ENCODE measurements around the gene PCDHB8. TPM values are rescaled to one million over a fixed set of nuclear protein-coding genes. Genes with fewer than 3 reads are reported as not detected.
"Not testable (repeated sequence)": the region's sequence is repeated elsewhere in the genome, so short reads cannot be mapped to it uniquely, and the experiment has no call there.

The PCDHB8 gene
- total RNA-seq, result 0.34 and 0.88 TPM in 2 replicates

DNA sequence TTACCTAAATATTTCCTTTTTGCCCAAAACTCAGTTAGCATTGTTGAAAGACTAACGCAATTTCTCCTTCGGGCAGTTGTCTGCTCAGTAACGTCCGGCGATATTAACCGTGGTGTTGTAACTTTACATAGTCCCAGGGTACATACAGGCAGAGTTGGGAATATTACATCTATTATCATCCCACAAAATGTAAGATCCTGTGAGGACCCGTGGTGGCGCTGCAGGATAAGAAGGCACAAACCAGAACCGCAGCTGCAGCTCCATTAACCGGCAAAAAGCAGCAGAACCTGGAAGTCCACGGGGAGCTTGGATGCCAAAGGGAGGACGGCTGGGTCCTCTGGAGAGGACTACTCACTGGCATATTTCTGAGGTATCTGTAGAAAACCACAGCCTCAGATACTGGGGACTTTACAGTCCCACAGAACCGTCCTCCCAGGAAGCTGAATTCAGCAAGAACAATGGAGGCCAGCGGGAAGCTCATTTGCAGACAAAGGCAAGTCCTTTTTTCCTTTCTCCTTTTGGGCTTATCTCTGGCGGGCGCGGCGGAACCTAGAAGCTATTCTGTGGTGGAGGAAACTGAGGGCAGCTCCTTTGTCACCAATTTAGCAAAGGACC lies at the start of gene PCDHB8:
TSS of gene PCDHB8 (plus strand) at position 214 of the 615 bp plus-strand sequence. CDS start at position 459, 245 bp downstream.
- not testable (repeated sequence) for DNase-seq (ENCODE audit: extremely low read depth, low read depth, low spot score)

DNA sequence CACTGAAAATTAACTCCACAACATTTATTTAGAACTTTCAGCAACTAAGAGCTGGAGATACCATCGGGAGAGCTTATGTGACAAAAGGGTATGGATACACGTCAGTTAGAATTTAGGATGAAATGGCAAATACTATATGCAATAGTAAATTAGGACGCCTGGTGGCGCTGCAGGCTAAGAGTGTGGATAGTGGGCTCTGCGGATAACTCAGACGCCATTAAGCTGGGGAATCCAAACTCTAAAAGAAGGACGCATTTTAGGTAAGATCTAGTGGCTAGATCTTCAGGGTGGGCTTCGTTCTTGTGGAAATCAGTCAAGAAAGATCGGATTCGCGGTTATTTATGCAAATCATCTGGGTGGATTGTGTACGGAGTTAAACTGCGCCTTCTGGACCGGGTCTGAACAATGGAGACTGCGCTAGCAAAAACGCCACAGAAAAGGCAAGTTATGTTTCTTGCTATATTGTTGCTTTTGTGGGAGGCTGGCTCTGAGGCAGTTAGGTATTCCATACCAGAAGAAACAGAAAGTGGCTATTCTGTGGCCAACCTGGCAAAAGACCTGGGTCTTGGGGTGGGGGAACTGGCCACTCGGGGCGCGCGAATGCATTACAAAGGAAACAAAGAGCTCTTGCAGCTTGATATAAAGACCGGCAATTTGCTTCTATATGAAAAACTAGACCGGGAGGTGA lies 42.4 kb upstream of the PCDHB8 start, which contains the start of gene PCDHB5:
TSS of gene PCDHB5 (plus strand) at position 177 of the 688 bp plus-strand sequence. CDS start at position 406, 229 bp downstream.
- DNase-seq (ENCODE audit: extremely low read depth, low read depth, low spot score), result no peak

DNA sequence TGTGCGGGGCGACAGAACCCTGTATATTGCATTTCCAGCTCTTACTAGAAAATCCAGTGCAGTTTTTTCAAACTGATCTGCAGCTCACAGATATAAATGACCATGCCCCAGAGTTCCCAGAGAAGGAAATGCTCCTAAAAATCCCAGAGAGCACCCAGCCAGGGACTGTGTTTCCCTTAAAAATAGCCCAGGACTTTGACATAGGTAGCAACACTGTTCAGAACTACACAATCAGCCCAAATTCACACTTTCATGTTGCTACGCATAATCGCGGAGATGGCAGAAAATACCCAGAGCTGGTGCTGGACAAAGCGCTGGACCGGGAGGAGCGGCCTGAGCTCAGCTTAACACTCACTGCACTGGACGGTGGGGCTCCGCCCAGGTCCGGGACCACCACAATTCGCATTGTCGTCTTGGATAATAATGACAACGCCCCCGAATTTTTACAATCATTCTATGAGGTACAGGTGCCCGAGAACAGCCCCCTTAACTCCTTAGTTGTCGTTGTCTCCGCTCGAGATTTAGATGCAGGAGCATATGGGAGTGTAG lies 41.8 kb upstream of the PCDHB8 start:
- DNase-seq (ENCODE audit: extremely low read depth, low read depth, low spot score), result no peak

DNA sequence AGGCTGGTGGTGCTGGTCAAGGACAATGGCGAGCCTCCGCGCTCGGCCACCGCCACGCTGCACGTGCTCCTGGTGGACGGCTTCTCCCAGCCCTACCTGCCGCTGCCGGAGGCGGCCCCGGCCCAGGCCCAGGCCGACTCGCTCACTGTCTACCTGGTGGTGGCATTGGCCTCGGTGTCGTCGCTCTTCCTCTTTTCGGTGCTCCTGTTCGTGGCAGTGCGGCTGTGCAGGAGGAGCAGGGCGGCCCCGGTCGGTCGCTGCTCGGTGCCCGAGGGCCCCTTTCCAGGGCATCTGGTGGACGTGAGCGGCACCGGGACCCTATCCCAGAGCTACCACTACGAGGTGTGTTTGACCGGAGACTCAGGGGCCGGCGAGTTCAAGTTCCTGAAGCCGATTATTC lies 40.2 kb upstream of the PCDHB8 start:
- not testable (repeated sequence) for DNase-seq (ENCODE audit: extremely low read depth, low read depth, low spot score)

DNA sequence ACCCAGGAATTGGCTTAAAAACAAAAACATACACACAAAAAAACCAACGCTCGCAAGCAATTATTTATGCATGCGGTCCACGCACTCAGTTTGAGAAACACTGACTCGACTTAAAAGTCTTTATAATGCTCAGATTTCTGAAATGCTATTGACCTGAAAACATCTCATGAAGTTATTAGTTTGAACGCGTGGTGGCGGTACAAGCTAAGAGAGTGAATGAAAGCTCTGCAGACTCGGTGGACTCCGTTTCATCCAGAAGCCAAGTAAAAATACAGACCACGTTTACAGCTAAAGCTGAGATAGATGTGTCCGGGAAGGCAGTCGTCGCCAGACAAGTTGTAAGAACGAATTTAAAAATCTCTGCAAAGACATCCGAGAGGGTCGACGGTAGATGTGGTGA lies 27.8 kb upstream of the PCDHB8 start, which contains the start of gene PCDHB6:
TSS of gene PCDHB6 (plus strand) at position 246 of the 400 bp plus-strand sequence. CDS start 201 bp downstream, outside the sequence.
- DNase-seq (ENCODE audit: extremely low read depth, low read depth, low spot score), result no peak

DNA sequence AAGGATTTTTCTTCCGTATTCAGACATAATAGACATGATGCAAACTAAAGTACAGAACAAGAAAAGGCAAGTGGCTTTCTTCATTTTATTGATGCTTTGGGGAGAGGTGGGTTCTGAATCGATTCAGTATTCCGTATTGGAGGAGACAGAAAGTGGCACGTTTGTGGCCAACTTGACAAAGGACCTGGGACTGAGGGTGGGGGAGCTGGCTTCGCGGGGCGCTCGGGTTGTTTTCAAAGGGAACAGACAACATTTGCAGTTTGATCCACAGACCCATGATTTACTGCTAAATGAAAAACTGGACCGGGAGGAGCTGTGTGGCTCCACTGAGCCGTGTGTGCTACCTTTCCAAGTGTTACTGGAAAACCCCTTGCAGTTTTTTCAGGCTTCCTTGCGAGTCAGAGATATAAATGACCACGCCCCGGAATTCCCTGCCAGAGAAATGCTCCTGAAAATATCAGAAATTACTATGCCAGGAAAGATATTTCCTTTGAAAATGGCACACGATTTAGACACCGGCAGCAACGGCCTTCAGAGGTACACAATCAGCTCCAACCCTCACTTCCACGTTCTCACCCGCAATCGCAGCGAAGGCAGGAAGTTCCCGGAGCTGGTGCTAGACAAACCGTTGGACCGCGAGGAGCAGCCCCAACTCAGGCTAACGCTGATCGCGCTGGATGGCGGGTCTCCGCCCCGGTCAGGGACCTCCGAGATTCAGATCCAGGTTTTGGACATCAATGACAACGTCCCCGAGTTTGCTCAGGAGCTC lies 27.2 kb upstream of the PCDHB8 start:
- DNase-seq (ENCODE audit: extremely low read depth, low read depth, low spot score), result no peak

DNA sequence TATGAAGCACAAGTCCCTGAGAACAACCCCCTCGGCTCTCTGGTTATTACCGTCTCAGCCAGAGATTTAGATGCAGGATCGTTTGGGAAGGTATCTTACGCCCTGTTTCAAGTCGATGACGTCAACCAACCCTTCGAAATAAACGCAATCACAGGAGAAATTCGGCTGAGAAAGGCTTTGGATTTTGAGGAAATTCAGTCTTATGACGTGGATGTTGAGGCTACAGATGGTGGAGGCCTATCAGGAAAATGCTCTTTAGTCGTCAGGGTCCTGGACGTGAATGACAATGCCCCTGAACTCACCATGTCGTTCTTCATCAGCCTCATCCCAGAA lies 26.6 kb upstream of the PCDHB8 start:
- no peak for DNase-seq (ENCODE audit: extremely low read depth, low read depth, low spot score)

DNA sequence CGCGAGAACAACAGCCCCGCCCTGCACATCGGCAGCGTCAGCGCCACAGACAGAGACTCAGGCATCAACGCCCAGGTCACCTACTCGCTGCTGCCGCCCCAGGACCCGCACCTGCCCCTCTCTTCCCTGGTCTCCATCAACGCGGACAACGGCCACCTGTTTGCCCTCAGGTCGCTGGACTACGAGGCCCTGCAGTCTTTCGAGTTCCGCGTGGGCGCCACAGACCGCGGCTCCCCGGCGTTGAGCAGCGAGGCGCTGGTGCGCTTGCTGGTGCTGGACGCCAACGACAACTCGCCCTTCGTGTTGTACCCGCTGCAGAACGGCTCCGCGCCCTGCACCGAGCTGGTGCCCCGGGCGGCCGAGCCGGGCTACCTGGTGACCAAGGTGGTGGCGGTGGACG lies 26.0 kb upstream of the PCDHB8 start:
- not testable (repeated sequence) for DNase-seq (ENCODE audit: extremely low read depth, low read depth, low spot score)

DNA sequence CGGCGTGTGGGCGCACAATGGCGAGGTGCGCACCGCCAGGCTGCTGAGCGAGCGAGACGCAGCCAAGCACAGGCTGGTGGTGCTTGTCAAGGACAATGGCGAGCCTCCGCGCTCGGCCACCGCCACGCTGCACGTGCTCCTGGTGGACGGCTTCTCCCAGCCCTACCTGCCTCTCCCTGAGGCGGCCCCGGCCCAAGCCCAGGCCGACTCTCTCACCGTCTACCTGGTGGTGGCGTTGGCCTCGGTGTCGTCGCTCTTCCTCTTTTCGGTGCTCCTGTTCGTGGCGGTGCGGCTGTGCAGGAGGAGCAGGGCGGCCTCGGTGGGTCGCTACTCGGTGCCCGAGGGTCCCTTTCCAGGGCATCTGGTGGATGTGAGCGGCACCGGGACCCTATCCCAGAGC lies 25.5 kb upstream of the PCDHB8 start:
- DNase-seq (ENCODE audit: extremely low read depth, low read depth, low spot score), result not testable (repeated sequence)

DNA sequence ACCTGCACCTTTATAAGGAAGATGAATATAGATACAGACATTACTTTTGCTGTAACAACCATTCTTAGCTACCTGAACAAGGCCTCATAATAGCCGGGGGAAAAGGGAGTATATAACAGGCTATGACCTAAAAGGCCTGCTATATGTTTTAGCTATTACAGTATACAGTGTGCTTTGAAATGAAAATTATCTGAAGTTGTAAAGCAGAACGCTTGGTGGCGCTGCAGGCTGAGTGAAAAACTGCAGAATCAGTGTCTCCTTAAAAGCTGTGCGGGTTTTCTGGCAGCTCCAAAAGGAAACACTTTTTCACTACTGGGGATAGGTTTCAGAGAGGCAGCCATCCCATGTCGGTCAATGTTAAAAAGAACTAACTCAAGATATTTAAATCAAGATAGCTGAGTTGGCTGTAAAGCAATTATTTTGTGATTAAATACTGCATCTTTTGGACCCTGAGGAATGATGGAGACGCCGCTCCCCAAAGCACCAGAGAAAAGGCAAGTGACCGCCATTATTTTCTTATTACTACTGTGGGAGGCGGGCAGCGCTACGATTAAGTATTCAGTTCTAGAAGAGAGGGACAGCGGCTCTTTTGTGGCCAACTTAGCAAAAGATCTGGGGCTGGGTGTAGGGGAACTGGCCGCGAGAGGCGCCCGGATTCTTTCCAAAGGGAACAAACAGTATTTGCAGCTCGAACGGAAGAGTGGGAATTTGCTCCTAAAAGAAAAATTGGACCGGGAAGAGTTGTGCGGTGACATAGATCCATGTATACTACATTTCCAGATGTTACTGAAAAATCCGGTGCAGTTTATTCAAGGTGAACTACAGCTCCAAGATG lies 21.8 kb upstream of the PCDHB8 start:
- no peak for DNase-seq (ENCODE audit: extremely low read depth, low read depth, low spot score)

DNA sequence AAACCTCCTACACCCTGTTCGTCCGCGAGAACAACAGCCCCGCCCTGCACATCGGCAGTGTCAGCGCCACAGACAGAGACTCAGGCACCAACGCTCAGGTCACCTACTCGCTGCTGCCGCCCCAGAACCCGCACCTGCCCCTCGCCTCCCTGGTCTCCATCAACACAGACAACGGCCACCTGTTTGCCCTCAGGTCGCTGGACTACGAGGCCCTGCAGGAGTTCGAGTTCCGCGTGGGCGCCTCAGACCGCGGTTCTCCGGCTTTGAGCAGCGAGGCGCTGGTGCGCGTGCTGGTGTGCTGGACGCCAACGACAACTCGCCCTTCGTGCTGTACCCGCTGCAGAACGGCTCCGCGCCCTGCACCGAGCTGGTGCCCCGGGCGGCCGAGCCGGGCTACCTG lies 20.2 kb upstream of the PCDHB8 start:
- DNase-seq (ENCODE audit: extremely low read depth, low read depth, low spot score), result not testable (repeated sequence)

DNA sequence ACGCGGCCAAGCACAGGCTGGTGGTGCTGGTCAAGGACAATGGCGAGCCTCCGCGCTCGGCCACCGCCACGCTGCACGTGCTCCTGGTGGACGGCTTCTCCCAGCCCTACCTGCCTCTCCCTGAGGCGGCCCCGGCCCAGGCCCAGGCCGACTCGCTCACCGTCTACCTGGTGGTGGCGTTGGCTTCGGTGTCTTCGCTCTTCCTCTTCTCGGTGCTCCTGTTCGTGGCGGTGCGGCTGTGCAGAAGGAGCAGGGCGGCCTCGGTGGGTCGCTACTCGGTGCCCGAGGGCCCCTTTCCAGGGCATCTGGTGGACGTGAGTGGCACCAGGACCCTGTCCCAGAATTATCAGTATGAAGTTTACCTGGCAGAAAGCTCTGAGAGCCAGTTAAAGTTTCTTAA lies 19.7 kb upstream of the PCDHB8 start:
- DNase-seq (ENCODE audit: extremely low read depth, low read depth, low spot score), result not testable (repeated sequence)

DNA sequence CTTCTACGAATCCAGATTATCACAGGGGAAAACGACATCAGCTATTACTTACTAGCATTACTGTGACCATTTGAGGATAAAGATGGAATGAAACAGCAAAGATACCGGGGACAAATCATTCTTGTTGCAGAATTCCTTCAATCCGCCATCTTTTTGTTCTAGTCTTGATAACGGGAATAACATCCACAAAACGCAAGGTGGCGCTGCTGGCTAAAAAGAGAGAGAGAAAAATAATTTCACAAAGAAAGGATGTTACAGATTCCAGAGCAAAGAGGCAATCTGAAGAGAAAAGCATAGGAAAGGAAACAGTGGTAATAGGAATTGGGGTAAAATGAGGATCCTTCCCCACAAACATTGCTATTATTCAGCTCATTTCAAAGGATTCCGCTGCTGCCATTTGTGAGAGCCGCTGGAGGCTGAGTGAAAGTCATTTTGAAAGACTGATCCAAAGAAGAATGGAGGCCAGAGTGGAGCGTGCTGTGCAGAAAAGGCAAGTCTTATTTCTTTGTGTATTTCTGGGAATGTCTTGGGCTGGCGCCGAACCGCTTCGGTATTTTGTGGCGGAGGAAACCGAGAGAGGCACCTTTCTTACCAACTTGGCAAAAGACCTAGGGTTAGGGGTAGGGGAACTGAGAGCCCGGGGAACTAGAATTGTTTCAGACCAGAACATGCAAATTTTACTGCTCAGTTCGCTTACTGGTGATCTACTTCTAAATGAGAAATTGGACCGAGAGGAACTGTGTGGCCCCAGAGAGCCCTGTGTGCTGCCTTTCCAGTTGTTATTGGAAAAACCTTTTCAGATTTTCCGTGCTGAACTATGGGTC lies 5.0 kb upstream of the PCDHB8 start, which contains the start of gene PCDHB7:
TSS of gene PCDHB7 (plus strand) at position 264 of the 824 bp plus-strand sequence. CDS start at position 456, 192 bp downstream.
- no peak for DNase-seq (ENCODE audit: extremely low read depth, low read depth, low spot score)

DNA sequence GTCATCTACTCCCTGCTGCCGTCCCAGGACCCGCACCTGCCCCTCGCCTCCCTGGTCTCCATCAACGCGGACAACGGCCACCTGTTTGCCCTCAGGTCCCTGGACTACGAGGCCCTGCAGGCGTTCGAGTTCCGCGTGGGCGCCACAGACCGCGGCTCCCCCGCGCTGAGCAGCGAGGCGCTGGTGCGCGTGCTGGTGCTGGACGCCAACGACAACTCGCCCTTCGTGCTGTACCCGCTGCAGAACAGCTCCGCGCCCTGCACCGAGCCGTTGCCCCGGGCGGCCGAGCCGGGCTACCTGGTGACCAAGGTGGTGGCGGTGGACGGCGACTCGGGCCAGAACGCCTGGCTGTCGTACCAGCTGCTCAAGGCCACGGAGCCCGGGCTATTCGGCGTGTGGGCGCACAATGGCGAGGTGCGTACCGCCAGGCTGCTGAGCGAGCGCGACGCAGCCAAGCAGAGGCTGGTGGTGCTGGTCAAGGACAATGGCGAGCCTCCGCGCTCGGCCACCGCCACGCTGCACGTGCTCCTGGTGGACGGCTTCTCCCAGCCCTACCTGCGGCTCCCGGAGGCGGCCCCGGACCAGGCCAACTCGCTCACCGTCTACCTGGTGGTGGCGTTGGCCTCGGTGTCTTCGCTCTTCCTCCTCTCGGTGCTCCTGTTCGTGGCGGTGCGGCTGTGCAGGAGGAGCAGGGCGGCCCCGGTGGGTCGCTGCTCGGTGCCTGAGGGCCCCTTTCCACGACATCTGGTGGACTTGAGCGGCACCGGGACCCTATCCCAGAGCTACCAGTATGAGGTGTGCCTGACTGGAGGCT lies 3.1 kb upstream of the PCDHB8 start:
- not testable (repeated sequence) for DNase-seq (ENCODE audit: extremely low read depth, low read depth, low spot score)

DNA sequence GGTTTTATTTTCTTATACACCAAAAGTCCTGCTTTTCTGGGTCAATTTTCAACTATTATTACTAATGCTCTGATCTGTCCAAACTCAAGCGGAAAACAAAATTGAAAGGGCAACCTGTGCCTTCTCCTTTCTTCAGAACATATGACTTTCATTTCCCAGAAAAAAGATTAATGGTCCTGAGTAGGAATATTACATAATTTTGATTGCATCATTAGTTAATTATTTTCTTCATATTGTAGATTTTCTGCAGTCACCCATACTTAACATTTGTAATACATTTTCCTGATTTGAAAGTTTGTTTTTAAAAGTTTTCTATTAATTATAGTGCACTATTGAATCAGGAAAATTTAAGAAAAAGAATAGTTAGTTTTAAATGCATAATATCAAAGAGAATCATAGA lies 1.7 kb upstream of the PCDHB8 start:
- DNase-seq (ENCODE audit: extremely low read depth, low read depth, low spot score), result no peak

DNA sequence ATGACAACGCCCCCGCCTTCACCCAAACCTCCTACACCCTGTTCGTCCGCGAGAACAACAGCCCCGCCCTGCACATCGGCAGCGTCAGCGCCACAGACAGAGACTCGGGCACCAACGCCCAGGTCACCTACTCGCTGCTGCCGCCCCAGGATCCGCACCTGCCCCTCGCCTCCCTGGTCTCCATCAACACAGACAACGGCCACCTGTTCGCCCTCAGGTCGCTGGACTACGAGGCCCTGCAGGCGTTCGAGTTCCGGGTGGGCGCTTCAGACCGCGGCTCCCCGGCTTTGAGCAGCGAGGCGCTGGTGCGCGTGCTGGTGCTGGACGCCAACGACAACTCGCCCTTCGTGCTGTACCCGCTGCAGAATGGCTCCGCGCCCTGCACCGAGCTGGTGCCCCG lies 1.8 kb downstream of the PCDHB8 start:
- DNase-seq (ENCODE audit: extremely low read depth, low read depth, low spot score), result not testable (repeated sequence)

DNA sequence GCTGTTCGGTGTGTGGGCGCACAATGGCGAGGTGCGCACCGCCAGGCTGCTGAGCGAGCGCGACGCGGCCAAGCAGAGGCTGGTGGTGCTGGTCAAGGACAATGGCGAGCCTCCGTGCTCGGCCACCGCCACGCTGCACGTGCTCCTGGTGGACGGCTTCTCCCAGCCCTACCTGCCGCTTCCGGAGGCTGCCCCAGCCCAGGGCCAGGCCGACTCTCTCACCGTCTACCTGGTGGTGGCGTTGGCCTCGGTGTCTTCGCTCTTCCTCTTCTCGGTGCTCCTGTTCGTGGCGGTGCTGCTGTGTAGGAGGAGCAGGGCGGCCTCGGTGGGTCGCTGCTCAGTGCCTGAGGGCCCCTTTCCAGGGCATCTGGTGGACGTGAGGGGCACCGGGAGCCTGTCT lies 2.3 kb downstream of the PCDHB8 start:
- not testable (repeated sequence) for DNase-seq (ENCODE audit: extremely low read depth, low read depth, low spot score)

DNA sequence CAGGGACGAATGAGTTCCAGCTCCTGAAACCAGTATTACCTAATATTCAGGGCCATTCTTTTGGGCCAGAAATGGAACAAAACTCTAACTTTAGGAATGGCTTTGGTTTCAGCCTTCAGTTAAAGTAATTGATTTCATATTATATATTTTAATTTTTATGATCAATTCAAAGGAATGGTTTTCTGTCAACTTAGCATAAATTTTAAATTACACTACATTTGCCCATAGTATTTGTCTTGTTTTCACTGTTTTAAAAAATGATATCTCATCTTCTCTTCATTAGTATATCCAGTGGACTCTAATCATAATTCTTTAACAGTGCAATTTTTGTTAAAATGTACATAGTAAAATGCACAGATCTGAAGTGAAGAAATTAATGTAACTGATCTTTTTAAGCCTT lies 2.7 kb downstream of the PCDHB8 start:
- no peak for DNase-seq (ENCODE audit: extremely low read depth, low read depth, low spot score)

DNA sequence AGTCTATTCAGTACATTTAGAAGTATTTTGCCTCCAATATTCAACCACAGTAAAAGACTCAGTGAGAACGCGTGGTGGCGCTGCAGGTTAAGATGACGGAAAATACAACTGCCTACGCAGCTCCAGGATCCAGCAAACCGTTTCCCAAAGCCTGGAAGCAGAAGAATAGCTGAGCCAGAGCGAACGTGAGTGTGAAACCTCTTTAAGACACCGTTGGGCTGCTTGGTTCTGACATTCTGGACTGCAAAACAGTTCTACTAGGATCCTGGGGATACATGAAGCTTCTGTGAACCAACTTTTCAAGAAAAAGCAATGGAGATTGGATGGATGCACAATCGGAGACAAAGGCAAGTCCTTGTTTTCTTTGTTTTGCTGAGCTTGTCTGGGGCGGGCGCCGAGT lies 4.7 kb downstream of the PCDHB8 start, which contains the start of gene PCDHB16:
TSS of gene PCDHB16 (plus strand) at position 140 of the 400 bp plus-strand sequence. CDS start at position 313, 173 bp downstream.
- no peak for DNase-seq (ENCODE audit: extremely low read depth, low read depth, low spot score)

All from glomerular endothelial cell (primary cell).